Upper lobe of left lung (tissue), 4 donors: ENCODE results near the gene BRD7.

Source experiments
- CTCF ChIP-seq, 6 experiments: fragments of 450-650 bp in 4 of 6; fragments of 200-600 bp in 2 of 6; sonication (generic) in 2 of 6; IDR thresholded peaks; one replicate each; pipeline ENCODE4 v1.5.1; 2016 to 2019; ENCODE audit warnings: antibody characterized with exemption in 6 of 6
- POLR2A ChIP-seq, 4 donors: fragments of 450-650 bp; IDR thresholded peaks; one replicate each; pipeline ENCODE4 v1.5.1; 2016 to 2017; ENCODE audit warnings: antibody characterized with exemption in 4 of 4, mild to moderate bottlenecking in 2 of 4
- POLR2AphosphoS5 ChIP-seq, 2 donors: sonication (generic); formaldehyde crosslinking; IDR thresholded peaks; one replicate each; pipeline ENCODE4 v1.5.1; 2017; ENCODE audit warnings: antibody characterized with exemption in 2 of 2

- peak; percentile 67 to 91 (median 79) for TF ChIP-seq CTCF (IDR thresholded peaks at IDR 0.05)
- TF ChIP-seq POLR2A (IDR thresholded peaks at IDR 0.05): peak in 1 of 4 donors; percentile 24
- no peak for TF ChIP-seq POLR2AphosphoS5 (IDR thresholded peaks at IDR 0.05)
Measured at GRCh38 chr16:50368410-50369132, at the start of gene BRD7.
